G401 (cell line): ENCODE data around the gene RRP1. TPM values are rescaled to one million over a fixed set of nuclear protein-coding genes. Genes with fewer than 3 reads are reported as not detected.

Experiments used
- DNase-seq: peaks from one replicate; pipeline ENCODE4 v3.0.0-alpha.2; 2015; ENCODE audit warnings: low spot score
- in situ Hi-C: cut with HindIII; loops from 2 replicates; pipeline ENCODE4 v1.10.0; 2016; ENCODE audit warnings: low sequenced_read_pairs, mixed read lengths
- total RNA-seq: library from RNA; depleted of rRNA; stranded (reverse); fragments of >200 nt; shearing (Covaris generic); gene quantifications from 2 replicates; pipeline ENCODE4 v1.2.3, GENCODE V29; 2014

The RRP1 gene
- total RNA-seq, 1 experiment from 2014 or later: 51.2 TPM

DNA sequence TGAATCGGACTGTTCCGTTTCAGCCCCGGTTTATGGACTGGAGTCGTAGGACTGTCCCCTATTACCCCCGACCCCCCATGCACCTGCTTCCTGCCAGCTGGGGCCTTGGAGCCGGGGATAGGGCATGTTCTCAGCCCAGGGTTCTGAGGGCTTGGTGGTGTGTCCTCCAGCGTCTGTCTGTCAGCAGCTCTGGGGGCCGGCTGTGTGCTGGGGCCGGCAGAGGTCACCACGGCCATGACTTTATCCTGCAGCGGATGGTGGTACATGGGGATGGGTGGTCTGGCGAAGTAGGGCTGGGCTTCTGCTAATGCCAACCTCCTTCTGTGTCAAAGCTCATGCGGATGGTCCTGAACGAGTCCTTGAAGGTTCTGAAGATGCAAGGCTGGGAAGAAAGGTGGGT is 5.5 kb downstream of the RRP1 start:
- in situ Hi-C loops: no loop called here
- no peak for DNase-seq

GRCh38 chr21:43797415-43797814 is 8.0 kb downstream of the RRP1 start:
- in situ Hi-C loops: no loop called here
- DNase-seq: no peak

GRCh38 chr21:43797925-43798715 is 8.7 kb downstream of the RRP1 start:
- no peak for DNase-seq
- in situ Hi-C loops: no loop called here

GRCh38 chr21:43799301-43799840 is 10.0 kb downstream of the RRP1 start:
- in situ Hi-C loops: no loop called here
- no peak for DNase-seq

GRCh38 chr21:43800124-43800523 is 10.7 kb downstream of the RRP1 start:
- DNase-seq: no peak
- in situ Hi-C loops: no loop called here

- DNase-seq: no peak
- in situ Hi-C loops: no loop called here
These were observed 11.2 kb downstream of the RRP1 start for GRCh38 chr21:43800566-43800965.

DNA sequence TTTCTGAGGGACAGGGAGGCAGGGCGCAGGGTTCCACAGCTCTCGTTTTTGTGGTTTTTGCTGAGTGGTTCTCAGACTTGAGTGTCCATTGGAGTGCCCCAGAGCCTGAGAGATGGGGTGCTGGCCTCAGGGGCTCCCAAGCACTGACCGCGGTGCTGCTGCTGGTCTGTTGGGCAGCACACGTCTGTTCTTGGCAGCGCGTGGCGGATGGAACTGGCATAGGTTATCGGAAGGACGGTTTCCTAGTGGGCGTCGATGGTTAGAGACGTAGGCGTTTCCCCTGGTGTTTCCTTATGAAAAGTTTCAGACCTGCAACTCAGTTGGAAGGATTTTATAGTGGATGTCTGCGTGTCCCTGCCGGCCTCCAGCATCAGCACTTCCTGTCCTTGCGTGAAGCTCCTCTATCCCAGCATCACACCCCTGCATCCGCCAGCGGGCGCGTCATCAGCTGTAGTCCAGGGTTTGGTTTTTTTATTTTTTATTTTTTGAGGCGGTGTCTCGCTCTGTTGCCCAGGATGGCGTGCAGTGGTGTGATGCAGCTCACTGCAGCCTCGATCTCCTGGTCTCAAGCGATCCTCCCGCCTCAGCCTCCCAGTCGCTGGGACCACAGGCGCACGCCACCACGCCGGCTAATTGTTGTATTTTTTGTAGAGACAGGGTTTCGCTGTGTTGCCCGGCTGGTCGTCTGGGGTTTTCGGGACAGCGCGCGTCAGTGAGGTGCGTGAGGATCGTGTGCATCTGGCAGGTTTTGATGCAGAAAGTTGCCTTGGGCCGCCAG is 11.8 kb downstream of the RRP1 start:
- no peak for DNase-seq
- in situ Hi-C loops: no loop called here

- in situ Hi-C loops: no loop called here
- DNase-seq: no peak
These were observed 13.4 kb downstream of the RRP1 start for GRCh38 chr21:43802713-43803313.

GRCh38 chr21:43803558-43804300 is 14.4 kb downstream of the RRP1 start:
- in situ Hi-C loops: no loop called here

DNA sequence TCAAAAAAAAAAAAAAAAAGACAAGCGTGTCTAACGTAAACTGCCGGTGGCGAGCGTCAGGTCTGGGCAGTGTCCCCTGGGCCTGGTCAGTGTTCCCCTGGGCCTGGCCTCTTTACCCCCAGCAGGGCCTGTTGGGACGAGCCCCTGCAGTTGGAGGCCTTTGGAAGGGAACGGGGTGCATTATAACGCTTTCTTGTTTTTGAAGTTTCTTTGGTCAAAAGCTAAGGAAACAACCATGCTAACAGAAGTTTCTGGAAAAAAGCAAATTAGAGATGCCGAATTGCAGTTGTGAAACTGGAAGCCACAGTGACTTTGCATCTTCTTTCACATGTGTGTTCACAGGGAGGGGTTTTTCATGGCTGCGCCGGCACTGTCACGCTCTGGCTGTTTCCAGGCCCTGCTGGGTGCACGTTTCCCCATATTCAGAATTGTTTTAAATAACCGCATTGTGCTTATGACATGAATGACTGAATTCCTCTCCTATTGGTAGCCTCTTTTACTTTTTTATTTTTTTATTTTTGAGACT is 16.0 kb downstream of the RRP1 start:
- in situ Hi-C loops: no loop called here

More at GRCh38 chr21:43803558-43804300, 14.4 kb downstream of the RRP1 start:
- DNase-seq: no peak

GRCh38 chr21:43806017-43806710 is 16.8 kb downstream of the RRP1 start:
- no peak for DNase-seq
- in situ Hi-C loops: no loop called here

More for the DNA sequence above, 16.0 kb downstream of the RRP1 start:
- no peak for DNase-seq

DNA sequence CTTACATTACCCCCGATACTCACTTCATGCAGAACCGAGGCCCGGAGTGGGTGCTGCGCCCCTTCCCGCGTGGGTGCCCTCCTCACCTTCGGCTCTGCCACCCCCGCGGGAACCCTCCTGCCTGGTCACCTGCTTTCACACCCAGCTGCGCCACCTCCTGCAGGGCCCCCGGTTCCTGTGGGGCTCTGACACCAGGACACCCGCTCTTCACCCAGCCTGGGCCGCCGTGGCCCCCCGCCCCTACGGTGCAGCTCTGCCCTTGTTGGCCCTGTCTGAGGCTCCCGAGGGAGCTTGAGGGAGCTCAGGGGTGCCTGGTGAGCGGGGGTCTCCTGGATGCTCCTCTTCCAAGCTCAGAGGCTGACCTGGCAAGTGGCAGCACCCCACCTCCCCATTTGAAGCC is 19.0 kb downstream of the RRP1 start:
- in situ Hi-C loops: no loop called here

DNA sequence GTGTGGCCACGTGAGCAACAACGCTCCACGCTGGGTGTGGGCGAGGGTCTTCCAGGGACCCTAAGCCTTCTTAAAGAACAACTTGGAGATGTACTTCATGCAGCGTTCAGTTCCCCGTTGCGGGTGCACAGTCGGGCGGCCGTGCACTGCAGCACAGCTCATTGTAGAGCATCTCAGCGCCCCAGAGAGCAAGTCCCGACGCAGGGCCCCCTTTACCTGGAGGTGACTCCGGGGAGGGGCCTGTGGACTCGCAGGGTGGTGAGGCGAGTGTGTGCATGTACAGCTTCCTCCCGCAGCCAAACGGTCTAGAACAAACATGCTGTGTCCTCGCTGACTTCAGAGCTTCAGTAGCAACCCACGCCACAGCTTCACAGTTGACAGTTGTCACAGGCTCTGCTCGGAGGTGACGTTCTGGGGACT is 19.5 kb downstream of the RRP1 start:
- in situ Hi-C loops: no loop called here
- DNase-seq: no peak

More for the DNA sequence above, 19.0 kb downstream of the RRP1 start:
- no peak for DNase-seq

DNA sequence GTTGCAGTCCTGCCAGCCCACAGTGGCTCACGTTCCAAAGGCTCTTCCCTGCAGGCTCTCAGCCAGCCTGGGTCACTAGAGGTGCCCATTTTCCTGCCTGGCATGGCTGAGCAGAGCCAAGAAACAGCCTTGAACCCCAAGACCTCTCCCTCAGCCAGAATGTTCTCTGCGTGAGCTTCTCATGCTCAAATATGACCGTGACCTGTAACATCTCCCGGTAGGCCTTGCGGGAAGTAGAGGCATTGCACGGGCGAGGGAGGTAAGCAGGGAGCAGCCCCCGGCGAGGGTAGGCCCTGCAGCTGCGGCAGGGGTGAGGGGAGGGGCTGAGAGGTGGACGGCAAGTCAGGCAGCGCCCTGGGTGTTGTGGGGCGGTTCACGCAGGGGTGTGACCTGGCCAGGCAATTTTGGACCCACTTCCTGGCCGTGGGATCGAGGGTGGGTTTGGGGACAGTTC is 20.0 kb downstream of the RRP1 start:
- DNase-seq: no peak
- in situ Hi-C loops: no loop called here

DNA sequence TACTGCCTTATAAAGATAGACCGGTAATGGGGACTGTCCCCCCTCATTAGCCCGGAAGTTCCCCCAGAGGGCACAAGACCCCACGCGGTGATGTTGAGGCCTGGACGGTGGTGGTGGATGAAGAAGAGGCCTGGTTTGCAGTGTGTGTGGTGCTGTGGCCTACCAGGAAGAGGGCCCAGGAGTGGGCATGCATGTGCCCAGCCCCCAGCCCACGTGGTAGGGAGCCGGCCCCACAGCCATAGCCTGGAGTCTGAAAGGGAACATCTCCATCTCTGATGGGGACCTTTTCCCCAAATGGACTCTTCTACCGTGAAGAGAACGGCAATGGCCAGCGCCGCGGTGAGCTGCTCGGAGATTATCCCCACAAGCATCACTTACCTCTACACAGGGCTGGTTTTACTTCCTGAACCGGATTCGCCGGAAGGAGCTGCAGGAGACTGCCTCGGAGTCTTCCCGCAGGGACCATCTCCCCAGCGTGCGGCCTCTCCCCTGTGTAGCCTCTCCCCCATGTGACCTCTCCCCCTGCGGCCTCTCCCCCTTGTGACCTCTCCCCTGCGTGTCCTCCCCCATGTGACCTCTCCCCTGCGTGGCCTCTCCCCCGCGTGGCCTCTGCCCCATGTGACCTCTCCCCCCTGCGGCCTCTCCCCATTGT is 20.6 kb downstream of the RRP1 start:
- DNase-seq: no peak
- in situ Hi-C loops: no loop called here

- in situ Hi-C loops: no loop called here
- peak; percentile 62 for DNase-seq
These were observed 21.3 kb downstream of the RRP1 start for GRCh38 chr21:43810505-43811261.
